Heart left ventricle (tissue), 13 donors: ENCODE data around the gene NEU1.

Experiments used
- CTCF ChIP-seq, 12 donors: fragments of 200-600 bp; sonication (generic) in 4 of 12; IDR thresholded peaks; one replicate each; pipeline versions ENCODE4 v1.5.0 to v1.8.0; 2018 to 2022; ENCODE audit warnings: antibody characterized with exemption in 12 of 12, mild to moderate bottlenecking in 5 of 12
- POLR2A ChIP-seq, 2 donors: fragments of 450-650 bp; IDR thresholded peaks; one replicate each; pipeline ENCODE4 v1.6.1; 2017; ENCODE audit warnings: antibody characterized with exemption in 2 of 2, mild to moderate bottlenecking in 2 of 2, moderate library complexity in 2 of 2
- donor health status: ischemic (EF 13 %, LVEDD 7.1; RV severe dilation, severe dysfunction).
- donor health status: DM: no; HTN: yes; CAD: no.
- donor health status: DM: no; HTN: no; CAD: no.
- donor health status: ischemic (EF 25% LVEDD 6.9; RV normal size, moderate dysfunction).
- donor health status: ischemic (EF 25% LVEDD 5.7; RV mildly dilated, moderate dysfunction).
- donor health status: ischemic (EF 35%, LVEDD 5.7; RV mildly dilated, moderate dysfunction).
- donor health status: nonischemic (EF 11% LVEDD 7.7; RV severe dilation, severe dysfunction).
- donor health status: DM: yes; HTN: yes; CAD: no.
- donor health status: PGD.
- donor health status: ischemic (EF 29% LVEDD 5.4; RV normal size, mild dysfunction).
- donor health status: nonischemic (EF 23%, LVEDD 6.1; RV moderate dilation, normal function).

GRCh38 chr6:31875877-31876276, 13.3 kb upstream of the NEU1 start:
- TF ChIP-seq CTCF (IDR thresholded peaks at IDR 0.05), result no peak
- no peak for TF ChIP-seq POLR2A (IDR thresholded peaks at IDR 0.05)
